Measurements from ENCODE around the gene TYRP1. TPM values are rescaled to one million over a fixed set of nuclear protein-coding genes. Genes with fewer than 3 reads are reported as not detected.

TYRP1 gene
- total RNA-seq, 4 donors from 2014 or later: not detected

GRCh38 chr9:12737871-12738270 is 44.7 kb downstream of the TYRP1 start:
- H3K27ac ChIP-seq: no peak overlapping the region
- peaks cover 0 to 7% (median 0%) of the 10 kb centered on the region in 3 donors for H3K9me3 ChIP-seq
- no peak for DNase-seq
- H3K36me3 ChIP-seq: no peaks in the 10 kb centered on the region
- intact Hi-C loops (cut with DNase I): no loop called here
- H3K4me3 ChIP-seq: no peak overlapping the region
- 0% methylated on average over 1 of the region's 1 CpG for WGBS, 2 donors
- no peaks in the 10 kb centered on the region for H3K27me3 ChIP-seq
- TF ChIP-seq, protein P1, sequence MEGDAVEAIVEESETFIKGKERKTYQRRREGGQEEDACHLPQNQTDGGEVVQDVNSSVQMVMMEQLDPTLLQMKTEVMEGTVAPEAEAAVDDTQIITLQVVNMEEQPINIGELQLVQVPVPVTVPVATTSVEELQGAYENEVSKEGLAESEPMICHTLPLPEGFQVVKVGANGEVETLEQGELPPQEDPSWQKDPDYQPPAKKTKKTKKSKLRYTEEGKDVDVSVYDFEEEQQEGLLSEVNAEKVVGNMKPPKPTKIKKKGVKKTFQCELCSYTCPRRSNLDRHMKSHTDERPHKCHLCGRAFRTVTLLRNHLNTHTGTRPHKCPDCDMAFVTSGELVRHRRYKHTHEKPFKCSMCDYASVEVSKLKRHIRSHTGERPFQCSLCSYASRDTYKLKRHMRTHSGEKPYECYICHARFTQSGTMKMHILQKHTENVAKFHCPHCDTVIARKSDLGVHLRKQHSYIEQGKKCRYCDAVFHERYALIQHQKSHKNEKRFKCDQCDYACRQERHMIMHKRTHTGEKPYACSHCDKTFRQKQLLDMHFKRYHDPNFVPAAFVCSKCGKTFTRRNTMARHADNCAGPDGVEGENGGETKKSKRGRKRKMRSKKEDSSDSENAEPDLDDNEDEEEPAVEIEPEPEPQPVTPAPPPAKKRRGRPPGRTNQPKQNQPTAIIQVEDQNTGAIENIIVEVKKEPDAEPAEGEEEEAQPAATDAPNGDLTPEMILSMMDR (IDR thresholded peaks at IDR 0.05): no peak
- no peak for TF ChIP-seq POLR2A (IDR thresholded peaks at IDR 0.05)
- no peaks in the 10 kb centered on the region for H3K4me1 ChIP-seq

DNA sequence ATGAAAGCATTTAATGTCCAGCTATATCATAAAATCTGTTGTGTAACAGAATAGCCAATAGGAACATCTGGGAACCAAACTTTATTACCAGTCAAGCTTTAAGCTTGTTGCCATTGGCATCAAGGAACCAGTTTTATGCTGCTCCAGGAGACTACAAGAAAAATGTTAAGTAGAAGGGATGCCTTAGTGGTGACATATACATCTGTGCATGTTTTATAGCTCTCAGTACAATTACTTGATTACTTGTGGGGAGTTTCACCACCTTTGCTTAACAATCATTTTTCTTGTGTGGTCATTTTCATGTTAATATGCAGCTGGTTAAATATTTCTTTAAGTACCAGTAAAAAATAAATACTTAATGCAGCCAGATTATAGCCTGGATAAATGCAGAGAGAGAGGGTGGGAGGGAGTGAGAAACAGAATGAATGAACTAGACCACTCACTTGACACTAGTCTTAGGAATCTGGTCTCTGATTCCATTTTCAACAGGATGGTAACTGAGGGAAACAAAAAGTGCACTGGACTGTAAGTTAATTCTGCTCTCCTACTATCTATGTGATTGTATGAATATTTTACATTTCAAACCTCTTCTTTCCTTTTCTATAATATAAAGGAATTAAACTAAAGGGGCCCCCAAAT is 45.9 kb downstream of the TYRP1 start:
- no peaks in the 10 kb centered on the region for H3K36me3 ChIP-seq
- peaks cover 0 to 7% (median 0%) of the 10 kb centered on the region in 3 donors for H3K9me3 ChIP-seq
- H3K4me1 ChIP-seq: no peaks in the 10 kb centered on the region
- no peaks in the 10 kb centered on the region for H3K27me3 ChIP-seq
- no peak overlapping the region for H3K27ac ChIP-seq
- intact Hi-C loops (cut with DNase I): no loop called here
- H3K4me3 ChIP-seq: no peak overlapping the region
- no peak for TF ChIP-seq POLR2A (IDR thresholded peaks at IDR 0.05)
- TF ChIP-seq, protein P1 (IDR thresholded peaks at IDR 0.05): no peak
- DNase-seq: no peak

GRCh38 chr9:12740845-12741244 is 47.7 kb downstream of the TYRP1 start:
- intact Hi-C loops (cut with DNase I): no loop called here
- no peak for DNase-seq
- TF ChIP-seq POLR2A (IDR thresholded peaks at IDR 0.05): no peak
- TF ChIP-seq, protein P1 (IDR thresholded peaks at IDR 0.05): no peak
- no peak overlapping the region for H3K27ac ChIP-seq
- no peak overlapping the region for H3K4me3 ChIP-seq
- no peaks in the 10 kb centered on the region for H3K27me3 ChIP-seq
- H3K4me1 ChIP-seq: no peaks in the 10 kb centered on the region
- H3K9me3 ChIP-seq: no peaks in the 10 kb centered on the region
- WGBS, 2 donors: 43 to 70% methylated on average over 2 of the region's 2 CpGs
- no peaks in the 10 kb centered on the region for H3K36me3 ChIP-seq

- 45 to 56% methylated on average over 1 of the region's 1 CpG for WGBS, 2 donors
- TF ChIP-seq, protein P1 (IDR thresholded peaks at IDR 0.05): no peak
- no peak for TF ChIP-seq POLR2A (IDR thresholded peaks at IDR 0.05)
- H3K9me3 ChIP-seq: no peaks in the 10 kb centered on the region
- H3K4me1 ChIP-seq: no peaks in the 10 kb centered on the region
- H3K27ac ChIP-seq: no peak overlapping the region
- no peaks in the 10 kb centered on the region for H3K36me3 ChIP-seq
- H3K4me3 ChIP-seq: no peak overlapping the region
- H3K27me3 ChIP-seq: no peaks in the 10 kb centered on the region
- intact Hi-C loops (cut with DNase I): no loop called here
- DNase-seq: no peak
Measured at GRCh38 chr9:12748016-12748415, 54.8 kb downstream of the TYRP1 start.

DNA sequence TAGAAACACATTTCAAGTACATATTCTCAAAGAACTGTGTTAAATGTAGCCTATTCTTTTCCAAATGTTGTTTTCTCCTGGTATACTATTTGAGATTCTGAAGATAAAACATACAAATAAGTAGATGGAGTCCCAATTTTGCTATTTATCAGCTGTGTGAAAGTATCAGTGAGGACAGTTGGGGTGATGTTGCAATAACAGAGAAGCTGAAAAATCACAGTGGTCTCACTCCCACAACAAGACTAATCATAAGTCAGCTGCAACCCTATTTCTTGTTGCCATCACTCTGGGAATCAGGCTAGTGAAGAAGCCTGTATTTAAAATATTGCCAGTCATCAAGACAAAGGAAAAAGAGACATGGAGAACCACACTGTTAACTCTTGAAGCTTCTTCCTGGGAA is 55.8 kb downstream of the TYRP1 start:
- H3K36me3 ChIP-seq: no peaks in the 10 kb centered on the region
- H3K9me3 ChIP-seq: no peaks in the 10 kb centered on the region
- no peaks in the 10 kb centered on the region for H3K4me1 ChIP-seq
- H3K27me3 ChIP-seq: no peaks in the 10 kb centered on the region
- TF ChIP-seq, protein P1 (IDR thresholded peaks at IDR 0.05): no peak
- no peak for TF ChIP-seq POLR2A (IDR thresholded peaks at IDR 0.05)
- H3K4me3 ChIP-seq: no peak overlapping the region
- intact Hi-C loops (cut with DNase I): no loop called here
- H3K27ac ChIP-seq: no peak overlapping the region
- no peak for DNase-seq

All from esophagus squamous epithelium (tissue), 5 donors.